IPS DF 6.9 (cell line): Measurements from ENCODE around the gene ACTR1A.

Experiments used
- DNase-seq: peaks from one replicate; pipeline ENCODE4 v3.0.0-alpha.2; 2013; ENCODE audit warnings: low read depth, low spot score
- H3K27ac ChIP-seq: one replicate; pipeline ENCODE4 v1.5.1; 2013; ENCODE audit warnings: low read length, control low read depth
- H3K27me3 ChIP-seq: 2 replicates; pipeline ENCODE4 v1.6.1; 2013; ENCODE audit warnings: mild to moderate bottlenecking, low read length; ENCODE audit not compliant: control insufficient read depth, insufficient read depth
- H3K36me3 ChIP-seq: 2 replicates; pipeline ENCODE4 v1.6.1; 2013; ENCODE audit warnings: low read length; ENCODE audit not compliant: control insufficient read depth, insufficient read depth
- H3K4me1 ChIP-seq: 2 replicates; pipeline ENCODE4 v1.6.1; 2013; ENCODE audit warnings: low read length; ENCODE audit not compliant: control insufficient read depth, insufficient read depth
- H3K4me3 ChIP-seq: 2 replicates; pipeline ENCODE4 v1.5.1; 2013; ENCODE audit warnings: mild to moderate bottlenecking, low read length
- H3K9me3 ChIP-seq: 2 replicates; pipeline ENCODE4 v1.6.1; 2013; ENCODE audit warnings: low read length, inconsistent platforms; ENCODE audit not compliant: control insufficient read depth, insufficient read depth
- WGBS: extraction: QIAGEN DNeasy Blood & Tissue Kit; methylation state at CpG from one replicate; pipeline ENCODE4 v1.1.7; 2013; ENCODE audit warnings: mixed read lengths, missing lambda C conversion rate; ENCODE audit not compliant: insufficient read length, insufficient coverage; 5-methylcytosine and 5-hydroxymethylcytosine counted together

The ACTR1A gene

DNA sequence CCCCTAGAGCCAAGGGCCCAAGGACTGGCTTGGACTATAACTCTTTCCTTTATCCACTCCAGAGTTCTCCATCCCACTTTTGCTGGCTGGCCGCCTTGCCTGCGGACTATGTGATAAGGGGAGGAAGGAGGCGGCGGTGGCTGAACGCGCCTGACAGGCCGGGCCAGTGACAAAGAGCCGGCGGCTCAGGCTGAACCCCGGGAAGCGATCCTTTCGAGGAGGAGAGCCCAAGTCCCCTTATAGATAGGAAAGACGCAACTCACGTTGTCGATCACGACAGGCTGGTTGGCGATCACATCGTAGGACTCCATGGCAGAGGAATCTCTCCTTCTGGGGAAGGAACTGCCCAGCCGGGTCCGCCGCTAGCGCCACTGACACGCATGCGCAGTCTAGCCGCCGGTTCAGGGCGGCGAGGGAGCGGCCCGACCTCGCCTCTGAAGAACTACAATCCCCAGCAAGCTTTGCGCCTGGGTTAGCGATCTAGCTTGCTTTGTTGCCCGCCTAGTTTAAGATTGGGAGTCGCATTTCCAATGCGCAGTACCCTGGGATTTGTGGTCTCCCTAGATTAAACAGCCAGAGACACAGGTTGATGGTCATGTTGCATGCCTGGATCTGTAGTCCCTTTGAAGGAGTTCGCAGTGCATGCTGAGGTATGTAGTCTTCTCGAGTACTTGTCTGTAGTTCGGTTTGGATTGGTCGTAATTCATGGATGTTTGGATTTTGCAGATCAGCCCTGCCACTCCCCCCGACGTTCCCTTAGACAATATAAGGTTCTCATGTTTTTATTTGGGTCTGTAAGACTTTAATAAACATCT is at the start of gene ACTR1A:
ACTR1A (minus strand) TSS at position 376 of the 815 bp plus-strand sequence; CDS start at position 311, 65 bp downstream.
- DNase-seq = peak; percentile 99
- Histone ChIP-seq H3K4me3 (peak within 1 kb of the TSS; percentile 96), H3K36me3 (no peaks in the 10 kb centered on the region), H3K9me3 (no peaks in the 10 kb centered on the region), H3K4me1 (no peaks in the 10 kb centered on the region), H3K27me3 (peaks cover 7% of the 10 kb centered on the region; the same call in 1 of the 2 replicates), H3K27ac (no peak within 1 kb of the TSS)
- no CpG with 5 or more reads among the region's 42 CpGs for WGBS

DNA sequence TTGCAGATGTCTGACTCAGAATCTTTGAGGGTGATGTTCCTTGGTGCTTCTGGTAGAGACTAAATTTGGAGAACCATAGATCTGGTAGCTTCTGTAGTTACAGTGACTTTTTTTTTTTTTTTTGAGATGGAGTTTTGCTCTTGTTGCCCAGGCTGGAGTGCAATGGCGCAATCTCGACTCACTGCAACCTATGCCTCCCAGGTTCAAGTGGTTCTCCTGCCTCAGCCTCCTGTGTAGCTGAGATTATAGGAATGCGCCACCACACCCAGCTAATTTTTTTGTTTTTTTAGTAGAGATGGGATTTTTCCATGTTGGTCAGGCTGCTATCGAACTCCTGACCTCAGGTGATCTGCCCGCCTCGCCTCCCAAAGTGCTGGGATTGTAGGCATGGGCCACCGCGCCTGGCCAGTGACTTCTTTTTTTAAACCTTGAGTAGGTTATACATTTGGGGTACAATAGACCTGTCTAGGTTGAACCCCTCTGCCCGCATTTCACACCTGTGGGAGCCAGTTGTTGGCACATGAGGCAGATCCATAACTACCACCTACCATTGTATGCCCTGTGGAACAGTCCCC is 48.2 kb upstream of the ACTR1A start:
- Histone ChIP-seq H3K4me1 (no peaks in the 10 kb centered on the region), H3K27me3 (no peaks in the 10 kb centered on the region), H3K27ac (no peak overlapping the region), H3K36me3 (0 out of 2 replicates have a peak, but pooled peaks cover 3% of the 10 kb centered on the region), H3K4me3 (no peak overlapping the region), H3K9me3 (no peaks in the 10 kb centered on the region)
- no CpG with 5 or more reads among the region's 9 CpGs for WGBS
- no peak for DNase-seq

DNA sequence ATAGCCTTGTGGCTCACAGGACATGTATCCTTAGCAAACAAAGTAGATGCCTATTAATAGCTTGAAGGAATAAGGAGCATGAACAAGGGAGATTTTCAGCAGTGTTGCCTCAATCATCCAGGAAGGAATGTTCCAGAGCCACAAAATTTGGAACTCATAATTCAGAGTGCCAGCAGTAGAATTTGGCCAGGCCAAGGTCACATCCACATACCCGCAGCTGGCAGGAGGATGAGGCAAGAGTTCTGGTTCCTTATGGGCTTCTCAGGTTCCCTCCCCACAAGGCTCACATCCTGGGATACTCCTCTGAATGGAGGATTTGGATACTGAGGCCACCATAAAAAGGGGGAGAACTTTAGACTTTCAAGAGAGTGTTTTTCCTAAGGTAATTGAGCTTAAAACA is 47.0 kb upstream of the ACTR1A start:
- Histone ChIP-seq H3K4me3 (no peak overlapping the region), H3K27me3 (no peaks in the 10 kb centered on the region), H3K4me1 (no peaks in the 10 kb centered on the region), H3K27ac (no peak overlapping the region), H3K36me3 (0 out of 2 replicates have a peak, but pooled peaks cover 3% of the 10 kb centered on the region), H3K9me3 (no peaks in the 10 kb centered on the region)
- WGBS = no CpG with 5 or more reads among the region's 1 CpG
- DNase-seq = no peak

DNA sequence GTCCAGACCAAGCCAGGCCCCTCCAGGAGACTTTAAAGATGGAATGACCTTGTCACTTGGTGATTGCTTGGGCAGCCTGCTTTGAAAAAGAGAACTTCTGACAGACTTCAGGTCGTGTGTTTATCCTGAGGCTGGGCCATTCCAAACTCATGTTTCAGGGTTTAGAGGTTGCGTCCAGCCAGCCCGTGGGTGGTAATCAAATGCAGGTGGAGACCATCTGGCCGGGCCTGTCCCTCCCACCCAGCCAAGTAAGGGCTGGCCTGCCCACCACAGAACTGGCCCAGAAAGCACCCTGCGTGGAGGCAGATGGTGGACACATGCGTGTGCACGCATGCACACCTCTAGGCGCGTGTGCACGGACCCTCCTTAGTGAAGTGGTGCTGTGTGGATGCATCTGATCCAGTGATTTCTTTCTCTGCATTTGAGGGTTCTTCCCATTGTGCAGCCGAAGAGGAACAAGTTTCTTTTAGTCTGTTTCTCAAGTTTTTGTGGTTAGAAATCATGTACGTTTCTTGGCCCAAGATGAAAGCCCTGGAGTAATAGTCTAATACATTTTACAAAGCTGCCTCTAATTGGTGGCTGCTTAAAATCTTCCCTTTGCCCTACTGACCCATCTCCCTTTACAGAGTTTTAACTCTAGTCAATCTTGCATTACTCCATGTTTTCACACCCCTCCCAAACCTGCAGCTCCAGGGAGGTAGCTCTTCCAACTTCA is 44.3 kb upstream of the ACTR1A start:
- no peak overlapping the region for H3K27ac ChIP-seq
- H3K4me3 ChIP-seq = no peak overlapping the region
- no peak for DNase-seq
- H3K36me3 ChIP-seq = 0 out of 2 replicates have a peak, but pooled peaks cover 3% of the 10 kb centered on the region
- no CpG with 5 or more reads among the region's 12 CpGs for WGBS
- H3K9me3 ChIP-seq = no peaks in the 10 kb centered on the region
- H3K4me1 ChIP-seq = no peaks in the 10 kb centered on the region
- no peaks in the 10 kb centered on the region for H3K27me3 ChIP-seq

DNA sequence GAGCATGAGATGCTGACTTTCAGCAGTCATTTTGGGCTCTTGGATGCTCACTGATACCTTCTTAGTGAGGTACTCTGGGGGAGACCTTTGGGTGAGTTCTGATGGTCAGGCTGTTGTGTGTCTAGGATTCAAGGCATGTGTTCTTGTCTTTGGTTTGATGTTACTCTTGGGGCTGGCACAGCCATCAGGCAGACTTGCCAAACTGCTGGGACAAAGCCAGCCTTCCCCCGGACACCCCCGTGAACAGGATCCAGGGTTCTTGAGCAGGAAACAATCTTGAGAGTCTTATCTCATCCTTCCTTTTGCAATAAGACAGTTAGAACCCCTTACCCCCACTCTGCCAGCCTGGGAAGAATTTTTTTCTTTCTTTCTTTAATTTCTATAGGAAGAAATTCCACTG is 43.5 kb upstream of the ACTR1A start:
- Histone ChIP-seq H3K27me3 (no peaks in the 10 kb centered on the region), H3K9me3 (no peaks in the 10 kb centered on the region), H3K4me3 (no peak overlapping the region), H3K36me3 (0 out of 2 replicates have a peak, but pooled peaks cover 3% of the 10 kb centered on the region), H3K4me1 (no peaks in the 10 kb centered on the region), H3K27ac (no peak overlapping the region)
- DNase-seq = no peak
- WGBS = no CpG with 5 or more reads among the region's 2 CpGs

DNA sequence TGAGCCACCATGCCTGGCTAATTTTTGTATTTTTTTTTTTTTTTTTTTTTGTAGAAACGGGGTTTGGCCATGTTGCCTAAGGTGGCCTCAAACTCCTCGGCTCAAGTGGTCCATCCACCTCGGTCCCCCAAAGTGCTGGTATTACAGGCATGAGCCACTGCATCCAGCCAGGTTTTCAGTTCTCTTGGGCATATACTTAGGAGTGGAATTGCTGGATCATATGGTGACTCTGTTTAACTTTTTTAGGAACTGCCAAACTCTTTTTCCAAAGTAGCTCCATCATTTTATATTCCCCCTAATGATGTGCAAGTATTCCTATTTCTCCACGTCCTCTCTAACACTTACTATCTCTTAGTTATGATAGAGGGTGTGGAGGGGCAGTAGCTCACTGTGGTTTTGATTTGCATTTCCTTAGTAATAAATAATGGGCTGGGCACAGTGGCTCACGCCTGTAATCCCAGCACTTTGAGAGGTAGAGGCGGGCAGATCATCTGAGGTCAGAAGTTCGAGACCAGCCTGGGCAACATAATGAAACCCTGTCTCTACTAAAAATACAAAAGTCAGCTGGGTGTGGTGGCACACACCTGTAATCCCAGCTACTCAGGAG is 42.9 kb upstream of the ACTR1A start:
- WGBS = no CpG with 5 or more reads among the region's 7 CpGs
- H3K4me3 ChIP-seq = no peak overlapping the region
- H3K27me3 ChIP-seq = no peaks in the 10 kb centered on the region
- no peak for DNase-seq
- no peak overlapping the region for H3K27ac ChIP-seq
- no peaks in the 10 kb centered on the region for H3K4me1 ChIP-seq
- 0 out of 2 replicates have a peak, but pooled peaks cover 3% of the 10 kb centered on the region for H3K36me3 ChIP-seq
- H3K9me3 ChIP-seq = no peaks in the 10 kb centered on the region

DNA sequence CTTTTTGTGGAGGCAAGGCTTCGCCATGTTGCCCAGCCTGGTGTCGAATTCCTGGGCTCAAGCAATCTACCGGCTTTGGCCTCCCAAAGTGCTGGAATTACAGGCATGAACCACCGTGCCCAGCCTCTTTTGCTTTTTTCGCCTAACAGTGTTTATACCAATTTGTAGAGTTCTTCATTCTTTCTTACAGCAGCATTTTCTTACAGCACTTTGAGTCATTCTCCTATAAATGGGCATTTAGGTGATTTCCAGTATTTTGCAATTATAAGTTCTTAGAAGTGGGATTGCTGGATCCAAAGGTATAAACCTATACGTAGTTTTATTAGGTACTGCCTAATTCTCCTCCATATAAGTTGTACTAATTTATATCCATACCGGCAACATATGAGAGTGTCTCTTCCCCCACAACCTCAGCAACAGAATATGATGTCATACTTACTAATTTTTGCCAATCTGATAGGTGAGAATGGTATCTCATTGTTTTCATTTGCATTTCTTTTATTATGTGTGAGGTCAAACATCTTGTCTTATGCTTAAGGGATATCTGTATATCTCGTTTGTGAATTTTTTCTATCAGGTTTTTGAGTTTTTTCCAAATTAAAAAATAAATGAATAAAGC is 40.4 kb upstream of the ACTR1A start:
- 0 out of 2 replicates have a peak, but pooled peaks cover 3% of the 10 kb centered on the region for H3K36me3 ChIP-seq
- no peak overlapping the region for H3K4me3 ChIP-seq
- no peaks in the 10 kb centered on the region for H3K27me3 ChIP-seq
- no CpG with 5 or more reads among the region's 8 CpGs for WGBS
- H3K27ac ChIP-seq = no peak overlapping the region
- DNase-seq = no peak
- no peaks in the 10 kb centered on the region for H3K4me1 ChIP-seq
- no peaks in the 10 kb centered on the region for H3K9me3 ChIP-seq

DNA sequence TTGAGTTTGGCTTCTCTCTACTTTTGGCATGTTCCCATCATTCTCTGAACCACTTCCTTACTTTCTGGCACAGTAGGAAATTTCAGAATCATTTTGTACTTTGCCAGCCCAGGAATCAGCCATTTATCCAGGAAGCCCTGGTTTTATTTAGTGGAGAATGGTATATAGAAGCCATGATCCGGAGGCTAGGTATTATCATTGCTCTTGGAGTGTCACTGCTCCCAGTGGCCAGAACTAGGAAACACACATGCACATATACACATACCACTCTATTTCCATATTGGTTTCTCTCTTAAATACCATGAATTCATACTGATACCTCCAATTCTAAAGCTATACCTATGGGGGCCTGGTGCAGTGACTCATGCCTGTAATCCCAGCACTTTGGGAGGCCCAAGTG is 37.5 kb upstream of the ACTR1A start:
- Histone ChIP-seq H3K36me3 (no peaks in the 10 kb centered on the region), H3K4me3 (no peak overlapping the region), H3K27ac (no peak overlapping the region), H3K4me1 (no peaks in the 10 kb centered on the region), H3K9me3 (no peaks in the 10 kb centered on the region), H3K27me3 (no peaks in the 10 kb centered on the region)
- no peak for DNase-seq
- no CpG with 5 or more reads among the region's 1 CpG for WGBS

DNA sequence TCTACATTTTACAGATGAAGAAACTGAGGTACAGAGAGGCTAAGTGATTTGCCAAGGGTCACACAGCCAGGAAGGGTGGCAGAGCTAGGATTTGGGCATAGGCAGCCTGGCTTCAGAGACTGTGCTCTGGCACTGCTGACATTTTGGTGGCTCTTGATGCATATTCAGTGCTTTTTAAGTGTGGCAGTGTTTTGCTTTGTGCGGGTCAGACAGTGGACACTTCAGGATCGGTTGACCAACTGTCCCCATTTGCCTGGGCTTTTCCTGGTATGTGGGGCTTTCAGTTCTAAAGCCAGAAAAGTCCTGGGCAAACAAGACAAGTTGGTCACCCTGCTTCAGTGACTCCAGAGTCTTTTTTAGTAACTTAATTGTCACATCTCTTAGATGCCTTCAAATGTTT is 36.3 kb upstream of the ACTR1A start:
- H3K4me3 ChIP-seq = no peak overlapping the region
- no peaks in the 10 kb centered on the region for H3K9me3 ChIP-seq
- no peak overlapping the region for H3K27ac ChIP-seq
- H3K4me1 ChIP-seq = no peaks in the 10 kb centered on the region
- WGBS = no CpG with 5 or more reads among the region's 2 CpGs
- no peaks in the 10 kb centered on the region for H3K27me3 ChIP-seq
- no peak for DNase-seq
- H3K36me3 ChIP-seq = no peaks in the 10 kb centered on the region

DNA sequence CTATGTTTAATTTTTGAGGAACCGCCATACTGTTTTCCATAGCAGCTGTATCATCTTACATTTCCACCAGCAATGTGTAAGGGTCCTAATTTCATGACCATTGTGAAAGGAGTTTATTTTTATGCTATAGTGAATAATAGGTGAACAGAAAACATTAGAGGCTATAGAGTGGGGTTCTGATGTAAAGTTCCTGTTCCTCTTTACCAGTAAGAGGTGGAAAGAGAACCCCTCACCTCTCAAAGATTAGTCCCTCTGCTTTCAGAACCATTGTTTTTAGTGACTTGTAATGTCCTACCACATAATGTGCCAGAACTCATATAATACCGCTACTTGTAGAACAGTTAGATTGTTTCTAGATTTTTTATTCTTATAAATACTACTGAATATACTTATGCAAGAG is 35.4 kb upstream of the ACTR1A start:
- Histone ChIP-seq H3K27ac (no peak overlapping the region), H3K4me1 (no peaks in the 10 kb centered on the region), H3K36me3 (no peaks in the 10 kb centered on the region), H3K9me3 (no peaks in the 10 kb centered on the region), H3K4me3 (no peak overlapping the region), H3K27me3 (no peaks in the 10 kb centered on the region)
- DNase-seq = no peak
- no CpG with 5 or more reads among the region's 2 CpGs for WGBS
